SK-N-SH (cell line): ENCODE measurements around the gene SCN11A. TPM values are rescaled to one million over a fixed set of nuclear protein-coding genes. Genes with fewer than 3 reads are reported as not detected.

ENCODE experiments used
- CTCF ChIA-PET: fragments of 300-600, 350-600 bp; formaldehyde crosslinking; extraction: SDS; loops from one replicate; lab custom pipeline; 2021; lab: Yijun Ruan, JAX
- POLR2A ChIA-PET: fragments of 350-600 bp; sonication (Branson Sonifier 250); formaldehyde crosslinking; extraction: SDS; loops from one replicate; lab custom pipeline; 2020; ENCODE audit warnings: antibody characterized with exemption, inconsistent platforms; lab: Yijun Ruan, JAX
- DNase-seq: peaks from one replicate; pipeline ENCODE4 v3.0.0; 2012
- H2AFZ ChIP-seq: fragments of 200-600 bp; sonication (generic); 2 replicates; pipeline ENCODE4 v1.8.1; 2016; ENCODE audit warnings: antibody characterized with exemption, mild to moderate bottlenecking, low read depth
- H3F3A ChIP-seq: fragments of 200-600 bp; sonication (generic); replicated peaks from 2 replicates; pipeline ENCODE3; 2016; ENCODE audit warnings: antibody characterized with exemption, mild to moderate bottlenecking; ENCODE audit not compliant: insufficient read depth
- H3K27ac ChIP-seq, 2 experiments: fragments of 200-500 bp in 1 of 2; fragments of 200-600 bp in 1 of 2; sonication (Bioruptor generic) in 1 of 2; sonication (generic), shearing (Covaris generic) in 1 of 2; 2 replicates each; pipeline versions ENCODE4 v1.5.1 to v1.6.1; 2014 to 2016; ENCODE audit warnings: low read depth in 2 of 2, inconsistent platforms in 1 of 2, low read length in 1 of 2, mild to moderate bottlenecking in 1 of 2, mixed read lengths in 1 of 2
- H3K27me3 ChIP-seq: fragments of 200-600 bp; sonication (generic), shearing (Covaris generic); 2 replicates; pipeline ENCODE4 v1.6.1; 2016; ENCODE audit warnings: mixed run types; ENCODE audit not compliant: insufficient read depth
- H3K36me3 ChIP-seq, 2 experiments: fragments of 200-500 bp in 1 of 2; fragments of 200-600 bp in 1 of 2; sonication (Bioruptor generic) in 1 of 2; sonication (generic) in 1 of 2; replicated peaks in 1 of 2; 2 replicates each; pipeline versions ENCODE3 to v1.5.1; 2014 to 2016; ENCODE audit warnings: low read length in 1 of 2, mild to moderate bottlenecking in 1 of 2; ENCODE audit not compliant: insufficient read depth in 2 of 2, control insufficient read depth in 1 of 2
- H3K4me1 ChIP-seq, 2 experiments: fragments of 200-500 bp in 1 of 2; fragments of 200-600 bp in 1 of 2; sonication (Bioruptor generic) in 1 of 2; sonication (generic), shearing (Covaris generic) in 1 of 2; 2 replicates each; pipeline versions ENCODE4 v1.5.1 to v1.6.1; 2014 to 2016; ENCODE audit warnings: low read depth in 1 of 2, low read length in 1 of 2, mixed run types in 1 of 2; ENCODE audit not compliant: insufficient read depth in 2 of 2, control insufficient read depth in 1 of 2
- H3K4me2 ChIP-seq: fragments of 200-600 bp; sonication (generic), shearing (Covaris generic); 2 replicates; pipeline ENCODE4 v1.6.1; 2017; ENCODE audit warnings: mixed run types
- H3K4me3 ChIP-seq, 2 experiments: fragments of 200-500 bp in 1 of 2; fragments of 200-600 bp in 1 of 2; sonication (Bioruptor generic) in 1 of 2; sonication (generic), shearing (Covaris generic) in 1 of 2; 2 replicates each; pipeline versions ENCODE4 v1.5.1 to v1.8.1; 2014 to 2016; ENCODE audit warnings: low read depth in 2 of 2, inconsistent platforms in 1 of 2, low read length in 1 of 2, mild to moderate bottlenecking in 1 of 2, mixed read lengths in 1 of 2, moderate library complexity in 1 of 2
- H3K79me2 ChIP-seq: fragments of 200-600 bp; sonication (generic); 2 replicates; pipeline ENCODE4 v1.8.1; 2017; ENCODE audit warnings: mild to moderate bottlenecking; ENCODE audit not compliant: insufficient read depth
- H3K9ac ChIP-seq: fragments of 200-600 bp; sonication (generic); 2 replicates; pipeline ENCODE4 v1.6.1; 2017; ENCODE audit warnings: mixed run types
- H3K9me2 ChIP-seq: fragments of 200-600 bp; sonication (generic); 2 replicates; pipeline ENCODE4 v1.6.1; 2017; ENCODE audit warnings: mixed run types
- H3K9me3 ChIP-seq: fragments of 200-600 bp; sonication (generic); 2 replicates; pipeline ENCODE4 v1.6.1; 2017; ENCODE audit warnings: mixed run types, mild to moderate bottlenecking, moderate library complexity
- H4K20me1 ChIP-seq: fragments of 200-600 bp; sonication (generic); 2 replicates; pipeline ENCODE4 v1.6.1; 2017; ENCODE audit warnings: mild to moderate bottlenecking, mixed run types; ENCODE audit not compliant: insufficient read depth
- EP300 ChIP-seq, 2 experiments: IDR thresholded peaks; 2 replicates each; pipeline versions ENCODE4 v1.4.0 to v1.6.1; 2012; ENCODE audit warnings: borderline replicate concordance in 1 of 2, low read depth in 1 of 2, low read length in 1 of 2
- EZH2phosphoT487 ChIP-seq: fragments of 200-600 bp; sonication (generic); IDR thresholded peaks from 2 replicates; pipeline ENCODE4 v1.6.1; 2017; ENCODE audit warnings: low read depth, mixed run types, mild to moderate bottlenecking, antibody characterized with exemption, moderate library complexity, borderline replicate concordance
- FOSL2 ChIP-seq: IDR thresholded peaks from 2 replicates; pipeline ENCODE4 v1.4.0; 2012; ENCODE audit warnings: low read depth, mild to moderate bottlenecking, moderate library complexity, borderline replicate concordance
- FOXJ3 ChIP-seq: sonication (generic); formaldehyde crosslinking; IDR thresholded peaks from 2 replicates; pipeline ENCODE4 v1.5.1; 2020; ENCODE audit warnings: mild to moderate bottlenecking, missing genetic modification reagents
- MEF2A ChIP-seq: IDR thresholded peaks from 2 replicates; pipeline ENCODE4 v1.4.0; 2012; ENCODE audit warnings: low read depth, borderline replicate concordance
- MXI1 ChIP-seq: IDR thresholded peaks from 2 replicates; pipeline ENCODE4 v1.6.1; 2012; ENCODE audit warnings: mild to moderate bottlenecking, low read depth, low read length, improper control_type of control experiment
- POLR2AphosphoS5 ChIP-seq: IDR thresholded peaks from 2 replicates; pipeline ENCODE4 v1.6.1; 2012; ENCODE audit warnings: low read depth, low read length
- RAD21 ChIP-seq: IDR thresholded peaks from 2 replicates; pipeline ENCODE4 v1.6.1; 2012; ENCODE audit warnings: mild to moderate bottlenecking, low read length
- RFX5 ChIP-seq: IDR thresholded peaks from 2 replicates; pipeline ENCODE4 v1.6.1; 2012; ENCODE audit warnings: mild to moderate bottlenecking, improper control_type of control experiment, low read length
- SMC3 ChIP-seq: IDR thresholded peaks from 2 replicates; pipeline ENCODE4 v1.6.1; 2012; ENCODE audit warnings: low read depth, low read length, improper control_type of control experiment
- polyA plus RNA-seq, 3 experiments: library from polyadenylated mRNA; depleted of rRNA; stranded (reverse); fragments of >200 nt; gene quantifications; 2 replicates each; pipeline ENCODE4 v1.2.3, GENCODE V29; 2012
- TF ChIP-seq, protein P1 (sequence below): fragments of 200-600 bp; sonication (generic); IDR thresholded peaks from 2 replicates; pipeline ENCODE4 v1.6.1; 2017; ENCODE audit warnings: antibody characterized with exemption, mild to moderate bottlenecking, moderate library complexity
- TF ChIP-seq, protein P2 (sequence below): fragments of 150-350 bp; IDR thresholded peaks from 2 replicates; pipeline ENCODE4 v1.6.1; 2017; ENCODE audit warnings: antibody characterized with exemption, low read length, low read depth, borderline replicate concordance
- TF ChIP-seq, protein P3 (sequence below): IDR thresholded peaks from 2 replicates; pipeline ENCODE4 v1.4.0; 2012; ENCODE audit warnings: low read depth
- TF ChIP-seq, protein P4 (sequence below): IDR thresholded peaks from 2 replicates; pipeline ENCODE4 v1.4.0; 2012; ENCODE audit warnings: low read depth, borderline replicate concordance
- TF ChIP-seq, protein P5 (sequence below): IDR thresholded peaks from 2 replicates; pipeline ENCODE4; 2012

SCN11A gene
- polyA plus RNA-seq, 1 of the 3 experiments (the other 2 are of a cell fraction) = 0.02 TPM

DNA sequence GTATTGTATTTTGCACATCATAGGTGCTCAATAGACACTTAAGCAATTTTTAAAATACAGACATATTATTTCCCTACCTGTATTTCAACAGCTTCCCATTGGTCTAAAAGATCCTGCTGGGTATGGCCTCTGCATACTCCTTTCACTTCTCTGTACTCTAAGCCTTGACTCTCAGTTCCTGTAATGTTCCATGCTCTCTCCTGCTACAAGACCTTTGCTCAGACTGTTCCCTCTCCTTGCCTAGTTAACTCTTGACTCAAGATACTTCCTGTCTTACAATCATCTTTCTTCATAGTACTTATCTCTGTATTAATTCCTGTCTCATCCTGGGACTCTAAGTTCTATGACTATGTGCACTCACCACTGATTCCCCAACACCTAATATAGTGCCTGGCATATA lies 1.7 kb downstream of the SCN11A start:
- CTCF ChIA-PET = no interaction called here

More for the DNA sequence above, 1.7 kb downstream of the SCN11A start:
- H3K4me2 ChIP-seq = no peak overlapping the region
- H3K4me3 ChIP-seq = no peak overlapping the region
- H3K9me3 ChIP-seq = no peaks in the 10 kb centered on the region
- H3K9me2 ChIP-seq = no peaks in the 10 kb centered on the region
- no peak overlapping the region for H2AFZ ChIP-seq
- no peaks in the 10 kb centered on the region for H3K27me3 ChIP-seq
- no peaks in the 10 kb centered on the region for H3F3A ChIP-seq
- H3K36me3 ChIP-seq = no peaks in the 10 kb centered on the region
- H4K20me1 ChIP-seq = no peaks in the 10 kb centered on the region; the same call in 1 of the 2 replicates
- peaks cover 32% of the 10 kb centered on the region for H3K79me2 ChIP-seq
- no peak overlapping the region for H3K27ac ChIP-seq
- peaks cover 0 to 3% of the 10 kb centered on the region in 2 experiments; a peak in 2 of 4 replicates for H3K4me1 ChIP-seq
- POLR2A ChIA-PET = no interaction called here
- H3K9ac ChIP-seq = no peak overlapping the region
- TF ChIP-seq, protein P1, sequence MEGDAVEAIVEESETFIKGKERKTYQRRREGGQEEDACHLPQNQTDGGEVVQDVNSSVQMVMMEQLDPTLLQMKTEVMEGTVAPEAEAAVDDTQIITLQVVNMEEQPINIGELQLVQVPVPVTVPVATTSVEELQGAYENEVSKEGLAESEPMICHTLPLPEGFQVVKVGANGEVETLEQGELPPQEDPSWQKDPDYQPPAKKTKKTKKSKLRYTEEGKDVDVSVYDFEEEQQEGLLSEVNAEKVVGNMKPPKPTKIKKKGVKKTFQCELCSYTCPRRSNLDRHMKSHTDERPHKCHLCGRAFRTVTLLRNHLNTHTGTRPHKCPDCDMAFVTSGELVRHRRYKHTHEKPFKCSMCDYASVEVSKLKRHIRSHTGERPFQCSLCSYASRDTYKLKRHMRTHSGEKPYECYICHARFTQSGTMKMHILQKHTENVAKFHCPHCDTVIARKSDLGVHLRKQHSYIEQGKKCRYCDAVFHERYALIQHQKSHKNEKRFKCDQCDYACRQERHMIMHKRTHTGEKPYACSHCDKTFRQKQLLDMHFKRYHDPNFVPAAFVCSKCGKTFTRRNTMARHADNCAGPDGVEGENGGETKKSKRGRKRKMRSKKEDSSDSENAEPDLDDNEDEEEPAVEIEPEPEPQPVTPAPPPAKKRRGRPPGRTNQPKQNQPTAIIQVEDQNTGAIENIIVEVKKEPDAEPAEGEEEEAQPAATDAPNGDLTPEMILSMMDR = no peak
- TF ChIP-seq POLR2AphosphoS5 (no peak), MEF2A (no peak), SMC3 (no peak), RFX5 (no peak), RAD21 (no peak), EP300 (IDR thresholded peaks at IDR 0.05; ENCODE audit: borderline replicate concordance in 1 of 2, low read depth in 1 of 2, low read length in 1 of 2) (no peak), FOXJ3 (CRISPR knock-in tag) (no peak), FOSL2 (no peak), EZH2phosphoT487 (no peak), MXI1 (no peak)
- TF ChIP-seq, protein P2, sequence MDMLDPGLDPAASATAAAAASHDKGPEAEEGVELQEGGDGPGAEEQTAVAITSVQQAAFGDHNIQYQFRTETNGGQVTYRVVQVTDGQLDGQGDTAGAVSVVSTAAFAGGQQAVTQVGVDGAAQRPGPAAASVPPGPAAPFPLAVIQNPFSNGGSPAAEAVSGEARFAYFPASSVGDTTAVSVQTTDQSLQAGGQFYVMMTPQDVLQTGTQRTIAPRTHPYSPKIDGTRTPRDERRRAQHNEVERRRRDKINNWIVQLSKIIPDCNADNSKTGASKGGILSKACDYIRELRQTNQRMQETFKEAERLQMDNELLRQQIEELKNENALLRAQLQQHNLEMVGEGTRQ = no peak
- TF ChIP-seq, protein P3, sequence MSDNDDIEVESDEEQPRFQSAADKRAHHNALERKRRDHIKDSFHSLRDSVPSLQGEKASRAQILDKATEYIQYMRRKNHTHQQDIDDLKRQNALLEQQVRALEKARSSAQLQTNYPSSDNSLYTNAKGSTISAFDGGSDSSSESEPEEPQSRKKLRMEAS = no peak
- TF ChIP-seq, protein P4, sequence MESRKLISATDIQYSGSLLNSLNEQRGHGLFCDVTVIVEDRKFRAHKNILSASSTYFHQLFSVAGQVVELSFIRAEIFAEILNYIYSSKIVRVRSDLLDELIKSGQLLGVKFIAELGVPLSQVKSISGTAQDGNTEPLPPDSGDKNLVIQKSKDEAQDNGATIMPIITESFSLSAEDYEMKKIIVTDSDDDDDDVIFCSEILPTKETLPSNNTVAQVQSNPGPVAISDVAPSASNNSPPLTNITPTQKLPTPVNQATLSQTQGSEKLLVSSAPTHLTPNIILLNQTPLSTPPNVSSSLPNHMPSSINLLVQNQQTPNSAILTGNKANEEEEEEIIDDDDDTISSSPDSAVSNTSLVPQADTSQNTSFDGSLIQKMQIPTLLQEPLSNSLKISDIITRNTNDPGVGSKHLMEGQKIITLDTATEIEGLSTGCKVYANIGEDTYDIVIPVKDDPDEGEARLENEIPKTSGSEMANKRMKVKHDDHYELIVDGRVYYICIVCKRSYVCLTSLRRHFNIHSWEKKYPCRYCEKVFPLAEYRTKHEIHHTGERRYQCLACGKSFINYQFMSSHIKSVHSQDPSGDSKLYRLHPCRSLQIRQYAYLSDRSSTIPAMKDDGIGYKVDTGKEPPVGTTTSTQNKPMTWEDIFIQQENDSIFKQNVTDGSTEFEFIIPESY = no peak
- TF ChIP-seq, protein P5, sequence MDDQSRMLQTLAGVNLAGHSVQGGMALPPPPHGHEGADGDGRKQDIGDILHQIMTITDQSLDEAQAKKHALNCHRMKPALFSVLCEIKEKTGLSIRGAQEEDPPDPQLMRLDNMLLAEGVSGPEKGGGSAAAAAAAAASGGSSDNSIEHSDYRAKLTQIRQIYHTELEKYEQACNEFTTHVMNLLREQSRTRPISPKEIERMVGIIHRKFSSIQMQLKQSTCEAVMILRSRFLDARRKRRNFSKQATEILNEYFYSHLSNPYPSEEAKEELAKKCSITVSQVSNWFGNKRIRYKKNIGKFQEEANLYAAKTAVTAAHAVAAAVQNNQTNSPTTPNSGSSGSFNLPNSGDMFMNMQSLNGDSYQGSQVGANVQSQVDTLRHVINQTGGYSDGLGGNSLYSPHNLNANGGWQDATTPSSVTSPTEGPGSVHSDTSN = no peak
- no peak for DNase-seq
